ENCODE measurements around the gene PGBD2. TPM values are rescaled to one million over a fixed set of nuclear protein-coding genes. Genes with fewer than 3 reads are reported as not detected.

The PGBD2 gene
- total and polyA plus RNA-seq, 10 of the 15 experiments (the other 5 are each of a cell fraction or from before 2014, with no cell fraction given) = 4.0 to 10.3 (median 4.5) TPM

DNA sequence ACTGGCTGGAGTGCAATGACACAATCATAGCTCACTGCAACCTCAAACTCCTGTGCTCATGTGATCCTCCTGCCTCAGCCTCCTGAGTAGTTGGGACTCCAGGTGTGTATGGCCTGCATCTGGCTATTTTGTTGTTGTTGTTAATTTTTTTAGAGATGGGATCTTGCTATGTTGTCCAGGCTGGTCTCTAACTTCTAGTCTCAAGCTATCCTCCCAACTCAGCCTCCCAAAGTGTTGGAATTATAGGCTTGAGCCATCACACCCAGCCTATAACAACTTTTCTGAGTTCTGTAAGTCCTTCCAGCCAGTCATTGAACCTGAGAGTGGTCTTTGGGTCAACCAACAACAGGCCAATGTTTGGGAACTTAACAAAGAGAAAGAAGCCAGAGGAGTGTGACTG, 11.2 kb upstream of the PGBD2 start (continued):
- TF ChIP-seq RCOR1 (conservative IDR thresholded peaks at IDR 0.05; ENCODE audit: low read depth, low read length) (no peak), LARP7 (IDR thresholded peaks at IDR 0.05) (no peak), RFX5 (IDR thresholded peaks at IDR 0.05; ENCODE audit: low read depth, low read length) (no peak), DPF2 (IDR thresholded peaks at IDR 0.05) (no peak), CHD4 (IDR thresholded peaks at IDR 0.05) (no peak)
- TF ChIP-seq, protein P1, sequence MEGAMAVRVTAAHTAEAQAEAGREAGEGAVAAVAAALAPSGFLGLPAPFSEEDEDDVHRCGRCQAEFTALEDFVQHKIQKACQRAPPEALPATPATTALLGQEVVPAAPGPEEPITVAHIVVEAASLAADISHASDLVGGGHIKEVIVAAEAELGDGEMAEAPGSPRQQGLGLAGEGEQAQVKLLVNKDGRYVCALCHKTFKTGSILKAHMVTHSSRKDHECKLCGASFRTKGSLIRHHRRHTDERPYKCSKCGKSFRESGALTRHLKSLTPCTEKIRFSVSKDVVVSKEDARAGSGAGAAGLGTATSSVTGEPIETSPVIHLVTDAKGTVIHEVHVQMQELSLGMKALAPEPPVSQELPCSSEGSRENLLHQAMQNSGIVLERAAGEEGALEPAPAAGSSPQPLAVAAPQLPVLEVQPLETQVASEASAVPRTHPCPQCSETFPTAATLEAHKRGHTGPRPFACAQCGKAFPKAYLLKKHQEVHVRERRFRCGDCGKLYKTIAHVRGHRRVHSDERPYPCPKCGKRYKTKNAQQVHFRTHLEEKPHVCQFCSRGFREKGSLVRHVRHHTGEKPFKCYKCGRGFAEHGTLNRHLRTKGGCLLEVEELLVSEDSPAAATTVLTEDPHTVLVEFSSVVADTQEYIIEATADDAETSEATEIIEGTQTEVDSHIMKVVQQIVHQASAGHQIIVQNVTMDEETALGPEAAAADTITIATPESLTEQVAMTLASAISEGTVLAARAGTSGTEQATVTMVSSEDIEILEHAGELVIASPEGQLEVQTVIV (IDR thresholded peaks at IDR 0.05; ENCODE audit: borderline replicate concordance, partially characterized antibody) = no peak

DNA sequence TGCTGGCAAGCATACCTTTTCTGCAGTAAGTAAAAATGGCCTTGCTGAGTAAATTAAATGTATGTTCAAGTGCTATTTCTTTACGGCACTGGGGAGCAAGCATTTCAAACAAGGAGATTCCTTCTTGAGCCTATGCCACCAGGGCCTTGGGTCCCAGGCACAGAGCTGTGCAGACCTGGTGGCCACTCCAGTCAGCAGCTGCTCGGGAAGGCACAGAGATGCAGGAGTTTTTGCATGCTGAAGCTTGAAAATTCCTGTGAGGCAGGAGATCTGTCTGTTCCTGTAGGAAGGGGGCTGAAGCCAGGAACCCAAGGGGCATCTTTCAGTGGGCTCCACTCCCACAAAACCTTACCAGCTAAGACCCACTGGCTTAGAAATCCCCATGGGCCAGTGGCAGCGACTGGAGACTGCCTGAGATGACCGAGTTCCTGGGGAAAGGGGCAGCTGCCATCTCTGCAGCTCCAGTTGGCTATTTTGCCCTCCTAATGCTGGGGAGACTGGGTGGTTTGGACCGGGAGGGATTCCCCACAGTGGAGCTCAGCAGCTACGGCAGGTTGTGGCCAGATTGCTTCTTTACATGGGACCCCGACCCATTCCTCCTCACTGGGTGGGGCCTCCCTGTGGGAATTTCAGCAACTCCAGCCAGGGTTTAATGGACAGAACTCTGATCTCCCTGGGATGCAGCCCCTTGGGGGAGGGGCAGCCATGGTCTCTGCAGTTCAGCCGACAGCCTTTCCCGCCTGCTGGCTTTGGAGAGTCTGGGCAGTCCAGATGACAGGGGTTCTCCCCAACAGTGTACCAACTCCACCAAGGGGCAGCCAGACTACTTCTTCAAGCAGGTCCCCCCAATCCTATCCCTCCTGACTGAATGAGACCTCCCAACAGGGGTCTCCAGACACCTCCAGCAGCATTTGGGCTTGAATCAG, 8.4 kb upstream of the PGBD2 start:
- SMC1A ChIA-PET (ENCODE audit: uncharacterized antibody, unreplicated experiment) = no interaction called here
- H3K4me3 ChIP-seq = no peak overlapping the region
- DNase-seq (ENCODE audit: low read depth, low spot score) (no peak), ATAC-seq (no peak), FAIRE-seq (no peak)
- CTCF ChIA-PET = no interaction called here
- H3K27me3 ChIP-seq (replicated peaks in 1 of 2; ENCODE audit: control insufficient read depth in 2 of 2, insufficient read depth in 2 of 2, low read length in 1 of 2) = no peaks in the 10 kb centered on the region; a peak in 1 of 4 replicates
- 31% methylated on average over 9 of the region's 9 CpGs for WGBS (ENCODE audit: insufficient coverage, insufficient replicate concordance, low lambda C conversion rate, missing lambda C conversion rate)
- POLR2A ChIA-PET = no interaction called here
- BruUV-seq (replicated peaks) = no TSS peak
- H2AFZ ChIP-seq (ENCODE audit: control insufficient read depth, low read depth, low read length) = no peak overlapping the region
- H3K79me2 ChIP-seq (ENCODE audit: control insufficient read depth, insufficient read depth, low read length) = no peaks in the 10 kb centered on the region
- no peaks in the 10 kb centered on the region for H3K36me3 ChIP-seq (ENCODE audit: control insufficient read depth in 2 of 2, insufficient read depth in 2 of 2, low read length in 1 of 2)
- no peaks in the 10 kb centered on the region for H4K20me1 ChIP-seq (ENCODE audit: control insufficient read depth, insufficient read depth)
- RAD21 ChIA-PET (ENCODE audit: unreplicated experiment) = no interaction called here
- intact Hi-C loops (cut with micrococcal nuclease; ENCODE audit: unreplicated experiment) = no loop called here
- in situ Hi-C loops (cut with MboI) = no loop called here
- TF ChIP-seq SMAD1 (IDR thresholded peaks at IDR 0.05; ENCODE audit: low read depth, partially characterized antibody) = no peak
- no peak for TF ChIP-seq ESRRA (IDR thresholded peaks at IDR 0.05; ENCODE audit: low read length)
- TF ChIP-seq, protein P2, sequence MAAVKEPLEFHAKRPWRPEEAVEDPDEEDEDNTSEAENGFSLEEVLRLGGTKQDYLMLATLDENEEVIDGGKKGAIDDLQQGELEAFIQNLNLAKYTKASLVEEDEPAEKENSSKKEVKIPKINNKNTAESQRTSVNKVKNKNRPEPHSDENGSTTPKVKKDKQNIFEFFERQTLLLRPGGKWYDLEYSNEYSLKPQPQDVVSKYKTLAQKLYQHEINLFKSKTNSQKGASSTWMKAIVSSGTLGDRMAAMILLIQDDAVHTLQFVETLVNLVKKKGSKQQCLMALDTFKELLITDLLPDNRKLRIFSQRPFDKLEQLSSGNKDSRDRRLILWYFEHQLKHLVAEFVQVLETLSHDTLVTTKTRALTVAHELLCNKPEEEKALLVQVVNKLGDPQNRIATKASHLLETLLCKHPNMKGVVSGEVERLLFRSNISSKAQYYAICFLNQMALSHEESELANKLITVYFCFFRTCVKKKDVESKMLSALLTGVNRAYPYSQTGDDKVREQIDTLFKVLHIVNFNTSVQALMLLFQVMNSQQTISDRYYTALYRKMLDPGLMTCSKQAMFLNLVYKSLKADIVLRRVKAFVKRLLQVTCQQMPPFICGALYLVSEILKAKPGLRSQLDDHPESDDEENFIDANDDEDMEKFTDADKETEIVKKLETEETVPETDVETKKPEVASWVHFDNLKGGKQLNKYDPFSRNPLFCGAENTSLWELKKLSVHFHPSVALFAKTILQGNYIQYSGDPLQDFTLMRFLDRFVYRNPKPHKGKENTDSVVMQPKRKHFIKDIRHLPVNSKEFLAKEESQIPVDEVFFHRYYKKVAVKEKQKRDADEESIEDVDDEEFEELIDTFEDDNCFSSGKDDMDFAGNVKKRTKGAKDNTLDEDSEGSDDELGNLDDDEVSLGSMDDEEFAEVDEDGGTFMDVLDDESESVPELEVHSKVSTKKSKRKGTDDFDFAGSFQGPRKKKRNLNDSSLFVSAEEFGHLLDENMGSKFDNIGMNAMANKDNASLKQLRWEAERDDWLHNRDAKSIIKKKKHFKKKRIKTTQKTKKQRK (IDR thresholded peaks at IDR 0.05; ENCODE audit: low read depth, low read length) = no peak
- TF ChIP-seq, protein P3, sequence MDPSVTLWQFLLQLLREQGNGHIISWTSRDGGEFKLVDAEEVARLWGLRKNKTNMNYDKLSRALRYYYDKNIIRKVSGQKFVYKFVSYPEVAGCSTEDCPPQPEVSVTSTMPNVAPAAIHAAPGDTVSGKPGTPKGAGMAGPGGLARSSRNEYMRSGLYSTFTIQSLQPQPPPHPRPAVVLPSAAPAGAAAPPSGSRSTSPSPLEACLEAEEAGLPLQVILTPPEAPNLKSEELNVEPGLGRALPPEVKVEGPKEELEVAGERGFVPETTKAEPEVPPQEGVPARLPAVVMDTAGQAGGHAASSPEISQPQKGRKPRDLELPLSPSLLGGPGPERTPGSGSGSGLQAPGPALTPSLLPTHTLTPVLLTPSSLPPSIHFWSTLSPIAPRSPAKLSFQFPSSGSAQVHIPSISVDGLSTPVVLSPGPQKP (IDR thresholded peaks at IDR 0.05; ENCODE audit: low read depth, low read length) = no peak
- no peak for TF ChIP-seq POLR2A (IDR thresholded peaks at IDR 0.05; ENCODE audit: low read depth, low read length)
- no peak overlapping the region for H3K27ac ChIP-seq (ENCODE audit: control insufficient read depth, insufficient read depth)
- no peak overlapping the region for H3K9ac ChIP-seq (ENCODE audit: control insufficient read depth, insufficient read depth, low read length)
- H3K4me1 ChIP-seq (ENCODE audit: control insufficient read depth, insufficient read depth, low read length) = no peaks in the 10 kb centered on the region
- no peaks in the 10 kb centered on the region for H3K9me3 ChIP-seq (replicated peaks; ENCODE audit: control insufficient read depth, insufficient read depth, low read length)
- H3K4me2 ChIP-seq (ENCODE audit: control insufficient read depth, insufficient read depth) = no peak overlapping the region
